Transverse colon (tissue), 4 donors: ENCODE results near the gene MBD5. TPM values are rescaled to one million over a fixed set of nuclear protein-coding genes. Genes with fewer than 3 reads are reported as not detected.

Experiments used
- DNase-seq: peaks from one replicate; pipeline ENCODE4 v3.0.0-alpha.2; 2019
- H3K27ac ChIP-seq, 4 donors: fragments of 200-600 bp; sonication (generic); 2 replicates each; pipeline ENCODE4 v1.5.1; 2016 to 2018; ENCODE audit warnings: inconsistent platforms in 4 of 4
- H3K27me3 ChIP-seq: fragments of 200-600 bp; sonication (generic); 2 replicates; pipeline ENCODE4 v1.5.1; 2017; ENCODE audit warnings: inconsistent platforms
- H3K36me3 ChIP-seq, 4 donors: fragments of 200-600 bp; sonication (generic); 2 replicates each; pipeline ENCODE4 v1.5.1; 2017 to 2019; ENCODE audit warnings: inconsistent platforms in 4 of 4
- H3K4me1 ChIP-seq, 4 donors: fragments of 200-600 bp; sonication (generic); 2 replicates each; pipeline ENCODE4 v1.5.1; 2017 to 2020; ENCODE audit warnings: inconsistent platforms in 4 of 4
- H3K4me3 ChIP-seq, 4 donors: fragments of 200-600 bp; sonication (generic); 1 replicate in 1 of 4; 2 replicates in 3 of 4; pipeline versions ENCODE4 v1.5.1 to v1.6.1; 2017 to 2019; ENCODE audit warnings: inconsistent platforms in 4 of 4
- H3K9me3 ChIP-seq, 2 donors: fragments of 200-600 bp; sonication (generic); 2 replicates each; pipeline ENCODE4 v1.5.1; 2017 to 2019; ENCODE audit warnings: inconsistent platforms in 2 of 2
- CTCF ChIP-seq, 5 experiments: fragments of 200-600 bp in 3 of 5; fragments of 450-650 bp in 2 of 5; sonication (generic) in 3 of 5; IDR thresholded peaks; 1 replicate in 2 of 5; 2 replicates in 3 of 5; pipeline ENCODE4 v1.5.1; 2016 to 2017; ENCODE audit warnings: antibody characterized with exemption in 5 of 5, inconsistent platforms in 3 of 5, mild to moderate bottlenecking in 2 of 5, moderate library complexity in 1 of 5
- EP300 ChIP-seq: sonication (generic); formaldehyde crosslinking; IDR thresholded peaks from one replicate; pipeline ENCODE4 v1.6.1; 2017; ENCODE audit warnings: antibody characterized with exemption, low read depth
- POLR2A ChIP-seq: fragments of 450-650 bp; IDR thresholded peaks from one replicate; pipeline ENCODE4 v1.6.1; 2016; ENCODE audit warnings: antibody characterized with exemption, mild to moderate bottlenecking, moderate library complexity
- POLR2AphosphoS5 ChIP-seq, 3 donors: sonication (generic); formaldehyde crosslinking; IDR thresholded peaks; one replicate each; pipeline ENCODE4 v1.6.1; 2016; ENCODE audit warnings: antibody characterized with exemption in 3 of 3
- WGBS, 2 donors: methylation state at CpG; one replicate each; pipeline ENCODE4 v1.1.5; 2018; ENCODE audit warnings: low coverage in 1 of 2; 5-methylcytosine and 5-hydroxymethylcytosine counted together
- in situ Hi-C, 4 donors: fragments of 200-750 bp; cut with MboI; loops; one replicate each; pipeline versions ENCODE4 v1.15.0 to v1.15.1; 2017; ENCODE audit warnings: low sequenced_read_pairs in 3 of 4, low pct_ligation_motif_present in 1 of 4, low pct_unique_long_range_greater_than_20kb in 1 of 4
- intact Hi-C: fragments of 100-400 bp; cut with DNase I; formaldehyde crosslinking; loops from one replicate; pipeline ENCODE4 v1.15.1; 2023; ENCODE audit warnings: low total_unique reads
- total RNA-seq, 4 donors: library from RNA; depleted of rRNA; stranded (reverse); fragments of >200 nt; gene quantifications; one replicate each; pipeline ENCODE4 v1.1.0, GENCODE V29; 2016

Gene MBD5
- total RNA-seq, 4 donors from 2014 or later, result 29.9 to 67.3 (median 52.6) TPM

- in situ Hi-C loops, result no loop called here
- 93 to 96% methylated on average over 3 of the region's 3 CpGs for WGBS, 2 donors
- peaks cover 0 to 6% (median 0%) of the 10 kb centered on the region in 4 donors for H3K4me1 ChIP-seq
Observed at GRCh38 chr2:148052687-148053086, 31.8 kb downstream of the MBD5 start.

GRCh38 chr2:148058641-148059040 is 37.8 kb downstream of the MBD5 start:
- in situ Hi-C loops, result no loop called here
- DNase-seq, result no peak
- H3K27ac ChIP-seq, result no peak overlapping the region
- 79 to 90% methylated on average over 1 of the region's 1 CpG for WGBS, 2 donors
- H3K4me1 ChIP-seq, result no peaks in the 10 kb centered on the region
- TF ChIP-seq EP300, result no peak
- TF ChIP-seq POLR2A, result no peak
- TF ChIP-seq POLR2AphosphoS5 (IDR thresholded peaks at IDR 0.05), result no peak
- no peak for TF ChIP-seq CTCF (IDR thresholded peaks at IDR 0.05)
- intact Hi-C loops, result no loop called here
- H3K27me3 ChIP-seq, result no peaks in the 10 kb centered on the region
- no peak overlapping the region for H3K4me3 ChIP-seq
- H3K9me3 ChIP-seq, result no peaks in the 10 kb centered on the region
- H3K36me3 ChIP-seq, result peaks cover 0 to 11% (median 0%) of the 10 kb centered on the region in 4 donors

More at GRCh38 chr2:148052687-148053086, 31.8 kb downstream of the MBD5 start:
- Histone ChIP-seq H3K27ac (no peak overlapping the region), H3K27me3 (no peaks in the 10 kb centered on the region), H3K4me3 (no peak overlapping the region), H3K9me3 (no peaks in the 10 kb centered on the region), H3K36me3 (peaks cover 0 to 11% (median 0%) of the 10 kb centered on the region in 4 donors)
- no peak for DNase-seq
- TF ChIP-seq CTCF (IDR thresholded peaks at IDR 0.05), result no peak
- no peak for TF ChIP-seq POLR2AphosphoS5 (IDR thresholded peaks at IDR 0.05)
- no peak for TF ChIP-seq POLR2A
- no peak for TF ChIP-seq EP300
- intact Hi-C loops, result no loop called here

GRCh38 chr2:148063633-148064032 is 42.7 kb downstream of the MBD5 start:
- in situ Hi-C loops, result no loop called here
- no peak for TF ChIP-seq EP300
- TF ChIP-seq POLR2AphosphoS5 (IDR thresholded peaks at IDR 0.05), result no peak
- TF ChIP-seq CTCF (IDR thresholded peaks at IDR 0.05), result no peak
- TF ChIP-seq POLR2A, result no peak
- no peaks in the 10 kb centered on the region for H3K9me3 ChIP-seq
- no peak for DNase-seq
- no peaks in the 10 kb centered on the region for H3K27me3 ChIP-seq
- no peaks in the 10 kb centered on the region for H3K36me3 ChIP-seq
- H3K4me3 ChIP-seq, result no peak overlapping the region
- intact Hi-C loops, result no loop called here
- no peaks in the 10 kb centered on the region for H3K4me1 ChIP-seq
- WGBS, 2 donors, result 78 to 80% methylated on average over 1 to 2 of the region's 2 CpGs
- H3K27ac ChIP-seq, result no peak overlapping the region

- in situ Hi-C loops (no loop called here), intact Hi-C loops (no loop called here)
- no peak overlapping the region for H3K27ac ChIP-seq
- WGBS, 2 donors, result 95 to 98% methylated on average over 6 of the region's 6 CpGs
- no peaks in the 10 kb centered on the region for H3K9me3 ChIP-seq
- TF ChIP-seq CTCF (IDR thresholded peaks at IDR 0.05) (no peak), EP300 (no peak), POLR2A (no peak), POLR2AphosphoS5 (IDR thresholded peaks at IDR 0.05) (no peak)
- no peaks in the 10 kb centered on the region for H3K36me3 ChIP-seq
- no peaks in the 10 kb centered on the region for H3K27me3 ChIP-seq
- H3K4me3 ChIP-seq, result no peak overlapping the region
- H3K4me1 ChIP-seq, result no peaks in the 10 kb centered on the region
- DNase-seq, result no peak
Observed at GRCh38 chr2:148065936-148066335, 45.0 kb downstream of the MBD5 start.
